Stimulated activated CD4-positive, alpha-beta T cell treated with anti-CD3 and anti-CD28 coated beads, TNF-alpha, amount 100 ng/mL, for 24 hours (primary cell): Measurements from ENCODE around the gene GABRA6.
"Not testable (repeated sequence)": the region's sequence is repeated elsewhere in the genome, so short reads cannot be mapped to it uniquely, and the experiment has no call there.

Source experiments
- DNase-seq, 3 experiments: peaks; one replicate each; pipeline ENCODE4 v3.0.0-alpha.2; 2020; ENCODE audit warnings: low read depth in 3 of 3

GABRA6 gene

DNA sequence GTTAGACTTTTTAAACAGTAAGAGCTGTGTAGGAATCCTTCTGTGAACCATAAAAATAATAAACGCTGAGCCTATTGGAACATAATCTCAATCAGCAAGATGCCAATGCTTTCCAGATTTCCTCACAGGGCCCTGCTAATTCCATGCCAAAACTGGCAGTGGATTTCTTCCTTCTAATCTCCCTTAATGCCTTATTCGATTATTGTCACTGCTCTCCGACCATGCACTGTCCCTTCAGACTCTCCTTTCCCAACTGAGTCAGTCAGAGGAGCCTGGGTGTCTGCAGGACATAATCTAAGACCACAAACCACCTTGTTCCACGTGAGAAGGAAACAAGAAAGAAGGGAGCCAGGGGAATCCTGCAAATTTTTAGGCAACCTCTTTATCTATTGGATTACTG, at the start of gene GABRA6:
Gene GABRA6, plus strand, starts transcription at position 261 of the 400 bp plus-strand sequence. CDS start 269 bp downstream, outside the sequence.
- DNase-seq, result no peak

DNA sequence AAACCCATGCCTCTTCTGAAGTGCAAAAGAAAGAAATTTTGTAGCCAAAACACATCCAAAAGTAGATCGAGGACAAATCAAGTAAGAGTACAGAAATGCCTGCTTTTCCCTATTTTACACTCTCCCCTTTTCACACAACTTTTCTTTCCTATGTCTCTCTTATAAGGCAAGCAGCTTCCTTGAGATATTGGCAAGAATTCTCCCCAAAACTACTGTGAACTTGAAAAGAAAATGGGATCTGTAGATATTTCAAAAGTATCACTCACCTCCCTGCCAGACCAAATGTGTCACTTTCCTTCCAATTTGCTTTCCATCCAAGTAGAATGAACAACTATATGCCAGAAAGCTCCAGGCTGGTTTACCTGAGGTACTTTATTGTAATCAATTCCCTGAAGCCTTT, 47.9 kb upstream of the GABRA6 start:
- DNase-seq, result no peak

DNA sequence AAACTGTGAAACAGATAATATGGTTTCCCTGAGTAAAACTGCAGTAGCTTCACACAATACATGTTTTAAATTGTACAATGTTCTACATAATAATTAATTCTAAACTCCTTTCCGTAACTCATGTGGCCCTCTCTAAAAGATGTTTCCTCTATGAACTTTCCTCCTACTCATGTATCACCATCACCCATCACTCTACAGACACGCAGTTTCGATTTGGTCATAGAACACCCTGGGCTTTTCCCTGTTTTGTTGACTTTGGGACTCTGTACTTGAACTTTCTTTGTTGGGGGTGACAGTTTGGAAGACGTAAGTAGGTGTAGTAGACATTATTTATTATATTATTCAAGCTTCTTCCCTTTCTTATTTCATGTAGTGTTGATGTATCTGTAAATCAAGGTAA, 44.1 kb upstream of the GABRA6 start:
- no peak for DNase-seq

DNA sequence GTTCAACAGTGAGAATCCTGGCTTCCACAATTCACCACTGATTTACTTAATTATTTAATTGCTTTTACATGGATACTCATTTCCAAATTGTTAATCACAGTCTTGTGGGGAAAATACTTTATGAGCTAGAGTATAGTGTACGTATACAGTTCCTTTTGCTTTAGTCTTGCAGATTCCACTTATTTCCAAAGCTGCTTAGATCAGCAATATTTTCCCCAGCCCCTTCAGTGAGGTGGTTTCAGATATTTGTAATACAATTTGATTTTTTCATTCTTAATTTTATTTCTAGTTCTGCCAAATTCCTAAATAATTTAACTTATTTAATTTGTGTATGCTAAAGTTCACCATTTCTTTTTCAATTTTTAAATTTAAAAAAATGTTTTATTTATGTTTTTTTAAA, 40.3 kb upstream of the GABRA6 start:
- no peak for DNase-seq

DNA sequence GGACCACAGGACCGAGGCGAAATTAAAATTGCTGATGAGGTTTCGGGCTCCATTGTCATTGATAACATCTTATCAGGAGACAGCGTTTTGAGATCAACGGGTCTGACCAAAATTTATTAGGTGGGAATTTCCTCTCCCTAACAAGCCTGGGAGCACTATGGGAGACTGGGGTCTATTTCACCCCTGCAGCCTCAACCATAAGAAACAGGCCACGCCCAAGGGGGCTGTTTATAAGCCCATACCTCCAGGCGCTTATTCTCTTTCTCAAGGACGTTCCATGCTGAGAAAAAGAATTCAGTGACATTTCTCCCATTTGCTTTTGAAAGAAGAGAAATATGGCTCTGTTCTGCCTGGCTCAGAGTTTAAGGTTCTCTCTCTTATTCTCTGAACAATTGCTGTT, 33.6 kb upstream of the GABRA6 start:
- not testable (repeated sequence) for DNase-seq

DNA sequence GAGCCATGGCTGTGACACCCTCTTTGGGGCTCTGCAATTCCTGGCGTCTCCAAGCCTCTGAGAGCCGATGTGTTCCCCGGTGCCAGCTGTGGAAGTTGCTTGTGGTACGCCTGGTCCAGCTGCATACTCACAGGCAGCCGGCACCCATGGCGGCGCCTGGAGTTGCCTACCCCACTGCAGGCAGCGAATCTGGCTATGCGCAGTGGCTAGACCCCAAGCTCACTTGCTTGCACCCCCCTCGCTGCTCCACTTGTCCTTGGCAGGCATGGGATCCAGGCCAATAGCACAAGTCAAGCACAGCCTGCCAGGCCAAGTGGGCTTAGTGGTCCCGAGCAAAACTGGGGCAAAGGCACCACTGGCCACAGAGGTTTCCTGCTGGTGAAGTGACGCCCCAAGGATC, 24.7 kb upstream of the GABRA6 start:
- DNase-seq, result no peak

DNA sequence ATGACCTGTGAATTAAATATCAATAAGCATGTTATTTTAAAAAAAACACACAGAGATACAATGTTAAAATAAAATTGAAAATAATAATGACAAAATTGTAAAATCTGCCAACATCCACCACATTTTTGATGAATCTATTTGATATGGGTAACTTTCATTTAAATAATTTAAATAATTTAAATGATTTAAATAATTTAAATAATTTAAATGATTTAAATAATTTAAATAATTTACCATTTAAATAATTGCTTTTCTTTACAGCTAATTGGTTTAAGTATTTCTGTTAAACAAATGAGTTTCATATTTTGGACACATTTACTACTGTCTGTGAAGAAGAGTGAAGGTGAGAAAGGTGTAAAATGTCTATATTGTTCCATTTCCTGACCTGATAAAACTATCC, 22.1 kb upstream of the GABRA6 start:
- no peak for DNase-seq

DNA sequence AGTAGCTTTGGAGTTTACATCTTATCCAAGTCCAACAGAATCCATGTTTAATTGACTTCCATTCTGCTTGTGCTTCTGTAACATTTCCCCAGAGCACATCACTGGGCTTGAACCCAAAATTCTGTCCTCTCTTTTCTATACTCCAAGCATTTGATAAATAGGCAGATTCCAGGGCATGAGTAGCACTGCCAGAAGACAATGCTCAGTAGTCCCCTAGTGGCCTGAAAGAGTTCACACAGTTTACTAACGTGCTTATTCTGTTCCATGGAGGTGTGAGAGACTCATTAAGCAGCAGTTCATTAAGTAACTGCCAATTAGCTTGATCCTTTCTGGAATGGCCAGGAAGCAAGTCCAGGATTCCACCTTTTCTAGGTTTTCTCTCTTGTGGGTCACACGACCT, 9.4 kb upstream of the GABRA6 start:
- no peak for DNase-seq

DNA sequence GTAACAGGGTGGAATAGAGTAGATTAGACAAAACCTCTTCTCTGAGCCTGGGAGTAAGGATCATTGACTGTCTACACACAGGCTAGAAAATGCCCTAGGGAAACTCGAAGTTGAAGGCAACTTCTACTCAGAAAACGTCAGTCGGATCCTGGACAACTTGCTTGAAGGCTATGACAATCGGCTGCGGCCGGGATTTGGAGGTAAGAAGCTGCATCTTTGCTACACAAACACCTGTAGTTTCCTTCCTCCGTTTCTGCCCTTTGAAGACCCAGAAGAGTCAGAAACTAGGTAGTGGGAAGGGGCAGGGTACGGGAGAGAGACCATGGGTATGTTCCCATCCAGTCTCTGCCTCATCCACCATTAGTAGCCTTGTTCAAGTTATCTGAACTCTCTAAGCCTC, 628 bp downstream of the GABRA6 start:
- DNase-seq, result no peak

DNA sequence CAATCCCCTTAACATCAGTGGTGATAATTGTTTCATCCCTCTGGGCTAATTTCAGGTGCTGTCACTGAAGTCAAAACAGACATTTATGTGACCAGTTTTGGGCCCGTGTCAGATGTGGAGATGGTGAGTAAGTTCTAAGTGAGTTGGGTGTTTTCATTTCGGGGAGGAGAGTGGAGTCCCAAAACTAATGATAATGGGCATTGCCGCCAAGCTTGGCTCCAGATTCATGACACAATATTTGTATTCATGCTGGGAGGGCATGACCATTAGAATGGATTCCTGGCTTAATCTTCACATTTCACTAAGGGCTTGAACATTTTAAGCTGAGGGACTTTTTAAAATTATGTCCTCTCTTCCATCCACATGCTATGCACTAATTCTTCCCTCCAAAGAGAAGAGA, 1.4 kb downstream of the GABRA6 start:
- DNase-seq, result no peak

DNA sequence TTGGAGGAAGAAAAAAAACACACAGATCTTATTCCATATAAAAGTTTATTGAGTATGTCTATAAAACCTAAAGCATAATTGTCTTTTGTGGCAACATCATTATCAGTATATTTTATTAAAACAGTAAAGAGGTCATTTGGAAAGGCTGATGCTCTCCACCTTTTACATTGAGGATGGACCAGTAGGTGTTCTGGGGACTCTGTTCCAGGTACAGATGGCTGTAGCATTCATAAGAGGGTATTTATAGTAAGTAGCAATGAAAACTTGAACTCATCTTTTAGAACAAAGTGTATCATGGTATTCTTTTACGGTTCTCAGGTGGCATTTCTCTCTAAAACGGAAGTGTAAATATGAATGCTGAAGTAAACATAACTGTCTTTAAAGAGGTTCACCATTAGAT, 1.8 kb downstream of the GABRA6 start:
- DNase-seq, result no peak

DNA sequence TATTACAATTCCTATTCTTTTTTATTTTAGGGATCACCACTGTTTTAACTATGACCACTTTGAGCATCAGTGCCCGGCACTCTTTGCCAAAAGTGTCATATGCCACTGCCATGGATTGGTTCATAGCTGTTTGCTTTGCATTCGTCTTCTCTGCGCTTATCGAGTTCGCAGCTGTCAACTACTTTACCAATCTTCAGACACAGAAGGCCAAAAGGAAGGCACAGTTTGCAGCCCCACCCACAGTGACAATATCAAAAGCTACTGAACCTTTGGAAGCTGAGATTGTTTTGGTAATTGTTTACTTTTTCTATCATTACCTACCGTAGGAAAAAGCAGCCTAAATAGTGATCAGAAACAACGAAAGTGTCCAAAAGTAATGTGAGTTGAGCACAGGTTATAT, 6.4 kb downstream of the GABRA6 start:
- no peak for DNase-seq

DNA sequence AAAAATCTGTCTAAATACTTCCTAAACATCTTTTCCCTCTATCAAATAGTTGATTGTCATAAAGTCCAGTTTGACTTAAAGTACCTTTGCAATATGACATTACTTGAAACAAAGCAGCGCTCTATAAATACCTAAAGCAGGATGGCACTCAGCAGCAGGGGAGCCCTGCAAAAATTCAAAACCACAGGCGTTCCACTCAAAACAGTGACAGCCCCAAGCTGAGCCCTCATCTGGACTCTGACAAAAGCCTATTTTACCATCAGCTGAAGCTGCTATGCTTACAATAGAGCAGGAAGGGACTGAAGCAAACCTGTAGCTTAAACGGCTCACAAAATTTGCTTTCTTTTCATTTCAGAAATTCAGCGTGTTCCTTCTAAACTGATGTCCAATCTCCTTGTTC, 11.5 kb downstream of the GABRA6 start:
- no peak for DNase-seq

DNA sequence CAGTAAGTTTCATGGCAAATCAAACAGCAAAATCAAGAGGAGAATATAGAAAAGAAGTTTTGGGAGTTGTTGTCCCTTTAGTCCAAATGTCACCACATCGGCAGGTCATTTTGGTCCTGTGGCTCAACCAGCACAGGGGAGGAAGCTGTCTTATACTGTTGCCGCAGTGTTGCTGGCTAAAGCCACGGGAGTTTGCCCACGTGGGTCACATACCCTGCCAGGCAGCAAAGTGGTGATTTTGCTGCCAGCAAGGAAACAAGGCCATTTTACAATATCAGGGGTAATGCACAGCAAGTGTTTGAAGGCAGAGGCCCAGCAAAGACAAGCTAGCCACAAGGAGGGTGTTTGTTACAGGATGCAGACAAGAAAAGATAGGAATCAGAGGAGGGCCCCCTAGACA, 14.5 kb downstream of the GABRA6 start:
- no peak for DNase-seq

DNA sequence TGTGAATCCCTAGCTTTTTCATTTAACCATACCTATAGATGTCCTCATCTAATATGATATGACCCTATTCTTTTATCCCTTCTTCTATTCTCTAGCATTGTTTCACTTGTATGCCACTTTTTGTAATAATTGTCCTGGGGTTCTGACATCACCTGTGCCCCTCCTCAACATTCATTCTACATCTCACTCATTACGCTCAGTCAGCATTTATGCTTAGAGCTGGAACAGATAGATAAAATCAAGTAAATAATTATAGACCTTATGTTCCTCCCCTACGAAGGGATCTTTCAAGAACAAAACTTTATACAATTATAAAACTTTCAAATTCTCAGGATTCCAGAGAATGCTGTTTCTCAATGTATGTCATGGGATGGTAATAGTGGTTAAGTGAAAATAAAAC, 18.0 kb downstream of the GABRA6 start:
- DNase-seq, result no peak

DNA sequence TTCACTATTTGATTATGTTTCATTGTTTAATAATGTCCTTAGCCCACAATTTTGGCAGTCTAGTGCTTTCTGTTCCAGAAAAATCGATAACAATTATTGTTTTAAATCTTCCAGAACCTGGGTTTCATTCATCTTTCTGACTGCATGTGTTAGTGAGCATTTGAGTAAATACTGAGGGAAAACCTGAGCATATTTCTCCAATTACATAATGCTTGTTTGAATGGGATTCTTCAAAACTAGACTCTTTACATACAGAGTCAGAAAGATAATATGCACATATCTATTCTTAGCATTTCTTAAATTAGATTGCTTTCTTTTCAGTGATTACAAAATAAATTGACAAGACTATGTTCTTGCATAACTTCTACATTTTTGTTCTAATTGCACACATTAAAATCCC, 21.9 kb downstream of the GABRA6 start:
- DNase-seq, result no peak

DNA sequence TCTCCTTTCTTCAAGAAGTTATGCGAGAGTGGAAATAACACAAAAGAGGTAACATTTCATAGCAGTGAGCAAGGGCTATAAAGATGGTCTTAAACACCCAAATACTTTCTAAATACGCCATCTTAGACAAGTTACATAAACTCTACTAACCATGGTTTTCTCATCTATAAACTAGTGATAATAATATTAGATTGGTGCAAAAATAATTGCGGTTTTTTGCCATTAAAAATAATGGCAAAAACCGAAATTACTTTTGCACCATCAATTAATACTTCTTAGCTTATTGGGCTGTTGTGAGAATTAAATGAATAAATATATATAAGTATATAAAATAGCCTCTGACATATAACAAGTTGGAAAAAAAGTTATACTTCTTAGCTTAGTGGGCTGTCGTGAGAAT, 23.7 kb downstream of the GABRA6 start:
- DNase-seq, result no peak

DNA sequence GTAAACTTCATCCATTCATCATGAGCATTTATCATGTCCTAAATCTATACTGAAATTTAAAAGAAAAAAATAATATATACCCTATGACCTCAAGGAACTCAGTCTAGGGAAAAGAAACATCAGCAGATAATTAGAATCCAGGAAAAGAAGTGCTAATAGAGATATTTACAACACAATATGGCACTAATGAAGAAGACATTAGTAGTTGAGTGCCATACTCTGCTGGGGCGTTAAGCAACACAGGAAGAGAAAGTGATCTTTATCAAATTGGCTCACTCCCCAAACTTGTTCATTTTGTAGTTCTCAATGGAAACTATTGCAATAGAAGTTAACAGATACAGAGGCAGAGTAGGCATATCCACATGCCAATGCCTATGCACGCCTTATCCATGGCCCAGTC, 27.5 kb downstream of the GABRA6 start:
- no peak for DNase-seq

DNA sequence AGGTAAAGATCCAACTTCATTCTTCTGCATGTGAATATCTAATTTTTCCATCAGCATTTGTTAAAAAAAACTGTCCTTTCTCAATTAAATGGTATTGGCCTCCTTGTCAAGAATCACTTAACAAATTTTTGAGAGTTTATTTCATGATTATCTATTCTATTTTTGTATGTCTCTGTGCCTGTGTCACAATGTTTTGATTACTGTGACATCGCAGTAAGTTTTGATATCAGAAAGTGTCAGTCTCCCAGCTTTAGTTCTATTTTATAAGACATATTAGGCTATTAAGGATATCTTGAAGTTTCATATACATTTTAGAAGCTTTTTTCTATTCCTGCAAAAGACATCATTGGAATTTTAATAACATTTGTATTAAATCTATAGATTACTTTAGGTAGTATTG, 33.6 kb downstream of the GABRA6 start:
- DNase-seq, result no peak

DNA sequence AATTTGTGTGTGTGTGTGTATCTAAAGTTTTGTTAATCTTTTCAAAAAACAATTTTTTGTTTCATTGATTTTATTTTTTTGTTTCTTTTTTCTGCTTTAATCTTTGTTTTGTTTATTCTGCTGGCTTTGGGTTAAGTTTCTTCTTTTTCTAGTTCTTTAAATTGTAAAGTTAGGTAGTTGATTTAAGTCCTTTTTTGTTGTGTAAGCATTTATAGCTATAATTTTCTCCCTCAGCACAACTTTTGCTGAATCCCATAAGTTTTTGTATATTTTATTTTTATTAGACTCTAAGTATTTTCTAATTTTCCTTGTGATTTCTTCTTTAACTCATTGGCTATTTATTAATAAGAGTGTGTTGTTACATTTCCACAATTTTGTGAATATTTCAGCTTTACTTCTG, 34.9 kb downstream of the GABRA6 start:
- no peak for DNase-seq

DNA sequence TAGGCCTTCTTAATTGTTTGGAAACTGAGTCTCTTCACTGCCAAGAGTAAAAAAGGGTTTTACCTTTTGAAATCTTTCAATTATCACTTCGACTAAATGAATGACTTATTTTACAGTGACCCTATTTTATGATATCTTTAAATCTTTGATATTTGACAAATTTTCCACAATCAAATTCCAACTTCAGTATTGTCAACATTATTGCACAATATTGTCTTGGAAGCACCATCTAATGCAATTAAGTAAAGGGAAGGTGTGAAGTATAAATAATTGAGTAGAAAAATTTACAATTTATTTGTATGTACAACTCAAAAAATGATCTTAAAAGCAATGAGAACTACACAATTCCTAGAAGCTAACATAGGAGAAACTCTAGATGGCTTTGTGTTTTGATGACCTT, 49.2 kb downstream of the GABRA6 start:
- no peak for DNase-seq

DNA sequence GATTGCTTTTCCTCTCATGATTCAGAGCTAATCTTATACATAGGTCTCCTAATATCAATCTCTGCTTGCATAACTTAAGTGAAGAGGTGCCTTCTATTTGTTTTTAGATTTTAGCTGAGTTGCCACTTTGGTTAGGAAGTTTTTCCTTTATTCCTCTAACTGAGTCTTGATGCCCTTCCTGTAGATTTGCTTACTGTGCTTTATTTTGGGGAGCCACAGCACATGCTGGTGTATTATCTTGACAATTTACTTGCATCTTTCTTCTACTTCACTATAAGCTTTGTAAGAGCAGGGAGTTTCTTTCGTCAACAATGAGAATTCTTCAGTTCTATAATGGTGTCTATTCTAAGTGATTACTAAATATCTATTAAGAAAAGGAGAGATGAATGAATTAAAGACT, 54.9 kb downstream of the GABRA6 start:
- no peak for DNase-seq

DNA sequence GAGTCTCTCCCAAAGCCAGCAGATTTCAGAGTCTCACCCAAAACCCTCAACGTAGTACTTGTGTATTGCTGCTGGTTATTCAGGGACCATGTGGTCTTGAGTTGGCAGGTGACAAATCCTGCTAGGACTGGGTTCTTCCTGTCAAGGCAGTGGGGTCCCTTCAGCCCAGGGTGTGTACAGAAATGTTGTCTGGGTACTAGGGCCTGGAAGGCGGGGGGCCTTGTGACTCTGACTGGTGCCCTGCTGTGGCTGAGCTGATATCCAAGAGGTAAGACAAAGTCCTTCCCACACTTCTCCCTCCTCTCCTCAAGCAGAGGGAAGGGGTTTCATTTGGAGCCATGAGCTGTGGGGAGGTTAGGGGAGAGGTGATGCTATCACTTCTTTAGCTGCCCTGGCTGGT, 58.8 kb downstream of the GABRA6 start:
- DNase-seq, result no peak

DNA sequence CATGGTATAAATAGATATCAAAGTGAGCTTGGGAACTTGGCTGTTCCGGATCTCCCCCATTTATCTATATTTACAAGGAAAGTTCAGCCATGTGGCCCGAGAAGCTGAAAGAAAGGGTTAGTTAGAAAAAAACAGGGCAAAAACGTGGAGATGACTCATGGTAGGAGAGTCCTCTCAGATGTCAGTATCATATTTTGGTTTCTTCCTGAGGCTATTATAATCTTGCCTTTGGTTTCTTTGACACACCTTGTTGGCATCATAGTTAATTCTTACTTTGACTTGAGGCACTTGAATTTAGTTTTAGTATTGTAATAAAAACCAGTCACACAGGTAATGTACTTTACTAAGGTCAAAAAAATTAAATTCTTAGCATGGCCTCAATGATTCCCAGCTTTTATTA, 59.9 kb downstream of the GABRA6 start:
- no peak for DNase-seq

DNA sequence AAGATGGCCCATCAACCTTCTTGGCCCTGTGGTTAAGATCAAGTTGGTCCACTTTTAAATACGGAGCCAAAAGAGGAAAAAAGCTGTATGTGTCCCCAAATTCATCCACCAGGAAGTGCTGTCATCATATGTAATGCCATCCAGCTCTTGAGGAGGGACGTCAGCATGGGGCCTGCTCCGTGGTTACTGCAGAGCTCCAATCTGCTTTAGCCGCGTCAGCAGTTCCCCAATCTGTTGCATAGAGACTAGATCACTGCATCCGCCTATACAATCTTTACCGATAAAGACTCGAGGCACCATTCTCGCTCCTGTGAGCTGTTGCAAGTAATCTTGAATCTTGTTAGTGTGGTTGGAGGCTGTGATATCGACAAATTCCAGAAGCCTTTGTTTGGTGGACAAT, 65.7 kb downstream of the GABRA6 start:
- no peak for DNase-seq
